HFFc6 (cell line): ENCODE data around the gene ASAP2. TPM values are rescaled to one million over a fixed set of nuclear protein-coding genes. Genes with fewer than 3 reads are reported as not detected.

Experiments used
- DNase-seq: peaks from one replicate; pipeline ENCODE4 v3.0.0-alpha.2; 2018
- H3K27ac Mint-ChIP-seq: 2 replicates; pipeline ENCODE4 v1.8.0; 2020; ENCODE audit warnings: mild to moderate bottlenecking, mixed read lengths
- H3K27me3 Mint-ChIP-seq: 2 replicates; pipeline ENCODE4 v1.8.0; 2021; ENCODE audit warnings: mild to moderate bottlenecking, moderate library complexity, mixed read lengths; ENCODE audit not compliant: insufficient read depth
- H3K36me3 Mint-ChIP-seq: 2 replicates; pipeline ENCODE4 v1.8.0; 2021; ENCODE audit warnings: low read depth, mixed read lengths
- H3K4me1 Mint-ChIP-seq: 2 replicates; pipeline ENCODE4 v1.8.0; 2020; ENCODE audit warnings: low read depth, mixed read lengths
- H3K4me3 Mint-ChIP-seq: 2 replicates; pipeline ENCODE4 v1.8.0; 2020; ENCODE audit warnings: mild to moderate bottlenecking, moderate library complexity, mixed read lengths
- H3K9me3 Mint-ChIP-seq: 2 replicates; pipeline ENCODE4 v1.8.0; 2020; ENCODE audit warnings: mild to moderate bottlenecking, mixed read lengths
- total RNA-seq, 6 experiments: library from RNA; stranded (reverse); fragmentation: NEBNext Ultra II Directional; extraction: Animal tissue kit (Norgen Biotek cat#: 25700); gene quantifications; 2 replicates in 1 of 6; 3 replicates in 5 of 6; pipeline ENCODE4 v1.2.3, GENCODE V29; 2021
- TF ChIP-seq, protein P1 (sequence below): fragments of 200-600 bp; sonication (generic); IDR thresholded peaks from 2 replicates; pipeline ENCODE4 v1.5.0; 2021; ENCODE audit warnings: antibody characterized with exemption, mild to moderate bottlenecking

Gene ASAP2
- total RNA-seq, 6 experiments from 2014 or later: 31.2 to 37.4 (median 34.3) TPM

DNA sequence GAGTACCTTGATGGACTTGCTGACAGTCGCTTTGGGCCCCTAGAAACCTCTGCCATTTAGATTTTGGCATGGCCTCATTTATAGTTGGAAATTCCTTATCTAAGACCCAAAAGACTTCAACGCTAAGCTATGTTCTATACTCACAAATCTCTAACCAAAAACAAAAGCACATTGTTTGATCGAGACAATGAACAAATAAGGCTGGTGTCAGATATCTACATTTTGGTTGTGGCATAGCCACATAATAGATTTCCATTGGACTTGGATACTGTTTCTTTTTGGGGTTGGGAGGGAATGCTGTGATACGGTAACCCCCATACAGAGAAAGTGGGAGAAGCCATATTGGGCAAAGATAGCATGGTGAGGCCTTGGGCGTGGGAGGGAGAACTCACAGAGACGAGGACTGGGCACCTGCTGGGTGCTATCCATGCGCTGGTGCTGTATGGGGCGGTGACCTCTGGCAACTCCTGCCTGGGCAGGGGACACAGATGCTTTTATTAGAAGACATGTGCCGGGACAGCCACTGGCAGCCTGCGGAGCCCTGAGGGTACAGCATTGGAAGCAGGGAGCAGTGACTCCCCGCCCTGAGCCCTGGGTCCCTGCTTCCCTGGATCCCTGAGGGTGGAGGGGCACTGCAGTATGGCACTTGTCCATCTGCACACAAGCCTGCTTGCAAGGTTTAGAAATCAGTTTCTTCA, 97.1 kb downstream of the ASAP2 start:
- Mint-ChIP-seq H3K27me3 (no peaks in the 10 kb centered on the region; the same call in 1 of the 2 replicates), H3K4me3 (no peak overlapping the region), H3K27ac (no peak overlapping the region), H3K4me1 (peaks cover 31% of the 10 kb centered on the region), H3K36me3 (peaks cover 14% of the 10 kb centered on the region), H3K9me3 (no peaks in the 10 kb centered on the region)
- DNase-seq: no peak
- TF ChIP-seq, protein P1, sequence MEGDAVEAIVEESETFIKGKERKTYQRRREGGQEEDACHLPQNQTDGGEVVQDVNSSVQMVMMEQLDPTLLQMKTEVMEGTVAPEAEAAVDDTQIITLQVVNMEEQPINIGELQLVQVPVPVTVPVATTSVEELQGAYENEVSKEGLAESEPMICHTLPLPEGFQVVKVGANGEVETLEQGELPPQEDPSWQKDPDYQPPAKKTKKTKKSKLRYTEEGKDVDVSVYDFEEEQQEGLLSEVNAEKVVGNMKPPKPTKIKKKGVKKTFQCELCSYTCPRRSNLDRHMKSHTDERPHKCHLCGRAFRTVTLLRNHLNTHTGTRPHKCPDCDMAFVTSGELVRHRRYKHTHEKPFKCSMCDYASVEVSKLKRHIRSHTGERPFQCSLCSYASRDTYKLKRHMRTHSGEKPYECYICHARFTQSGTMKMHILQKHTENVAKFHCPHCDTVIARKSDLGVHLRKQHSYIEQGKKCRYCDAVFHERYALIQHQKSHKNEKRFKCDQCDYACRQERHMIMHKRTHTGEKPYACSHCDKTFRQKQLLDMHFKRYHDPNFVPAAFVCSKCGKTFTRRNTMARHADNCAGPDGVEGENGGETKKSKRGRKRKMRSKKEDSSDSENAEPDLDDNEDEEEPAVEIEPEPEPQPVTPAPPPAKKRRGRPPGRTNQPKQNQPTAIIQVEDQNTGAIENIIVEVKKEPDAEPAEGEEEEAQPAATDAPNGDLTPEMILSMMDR: no peak

DNA sequence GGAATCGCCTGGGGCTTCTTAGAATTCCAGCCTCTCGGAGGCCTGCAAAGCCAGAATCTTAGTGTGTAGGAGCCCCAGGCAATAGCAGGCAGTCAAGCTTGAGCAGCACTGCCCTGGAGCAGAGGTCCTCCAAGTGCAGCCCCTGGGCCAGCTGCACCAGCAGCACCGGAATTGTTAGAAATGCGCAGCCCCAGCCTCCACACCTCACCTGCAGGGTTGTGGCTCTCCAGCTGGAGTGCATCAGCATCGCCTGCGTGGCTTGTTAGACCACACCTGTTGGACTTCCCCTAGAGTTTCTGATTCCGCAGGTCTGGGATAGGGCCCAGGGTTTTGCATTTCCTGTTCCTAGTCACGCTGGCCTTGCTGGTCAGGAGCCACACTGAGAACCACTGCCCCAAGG, 100.3 kb downstream of the ASAP2 start:
- H3K9me3 Mint-ChIP-seq: no peaks in the 10 kb centered on the region
- H3K27ac Mint-ChIP-seq: no peak overlapping the region
- peaks cover 48% of the 10 kb centered on the region for H3K4me1 Mint-ChIP-seq
- H3K4me3 Mint-ChIP-seq: no peak overlapping the region
- H3K27me3 Mint-ChIP-seq: no peaks in the 10 kb centered on the region
- no peaks in the 10 kb centered on the region; the same call in 1 of the 2 replicates for H3K36me3 Mint-ChIP-seq
- no peak for DNase-seq
- TF ChIP-seq, protein P1: no peak

GRCh38 chr2:9307535-9307934, 100.9 kb downstream of the ASAP2 start:
- Mint-ChIP-seq H3K9me3 (no peaks in the 10 kb centered on the region), H3K27ac (peak overlapping the region; percentile 29; the same call in 1 of the 2 replicates), H3K27me3 (peaks cover 1% of the 10 kb centered on the region; the same call in 1 of the 2 replicates), H3K4me1 (peaks cover 54% of the 10 kb centered on the region), H3K36me3 (no peaks in the 10 kb centered on the region; the same call in 1 of the 2 replicates), H3K4me3 (no peak overlapping the region)
- DNase-seq: no peak
- TF ChIP-seq, protein P1: no peak

DNA sequence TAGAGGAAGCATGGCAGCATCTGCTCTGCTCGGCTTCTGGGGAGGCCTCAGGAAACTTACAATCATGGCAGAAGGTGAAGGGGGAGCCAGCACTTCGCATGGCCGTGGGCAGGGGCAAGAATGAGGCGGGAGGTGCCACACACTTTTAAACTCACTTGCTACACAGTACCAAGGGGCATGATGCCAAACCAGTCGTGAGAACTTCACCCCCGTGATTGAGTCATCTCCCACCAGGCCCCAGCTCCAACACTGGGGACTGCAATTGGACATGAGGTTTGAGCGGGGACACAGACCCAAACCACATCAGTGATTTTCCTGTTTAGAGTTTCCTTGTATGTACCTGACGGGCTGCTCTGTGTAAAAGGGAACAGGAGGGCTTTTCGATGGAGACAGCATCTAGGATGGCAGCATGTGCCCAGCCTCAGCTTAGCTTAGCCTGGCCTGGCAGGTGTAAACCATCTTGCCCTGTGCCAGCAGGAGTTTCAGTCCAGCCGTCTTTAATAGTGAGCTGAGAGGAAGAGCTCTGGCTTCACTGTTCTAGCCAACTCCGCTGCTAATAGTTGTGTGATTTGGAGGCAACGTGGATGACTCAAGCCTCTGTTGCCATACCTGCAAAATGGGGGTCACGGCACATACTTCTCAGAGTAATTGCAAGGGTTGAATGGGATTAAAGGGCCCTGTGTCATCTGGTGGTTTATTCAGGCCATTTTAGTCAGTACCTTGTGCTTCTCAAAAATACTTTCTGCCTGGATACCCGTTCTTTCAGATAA, 101.8 kb downstream of the ASAP2 start:
- TF ChIP-seq, protein P1: no peak
- no peak overlapping the region for H3K27ac Mint-ChIP-seq
- DNase-seq: no peak
- no peaks in the 10 kb centered on the region; the same call in 1 of the 2 replicates for H3K36me3 Mint-ChIP-seq
- no peaks in the 10 kb centered on the region for H3K9me3 Mint-ChIP-seq
- H3K4me1 Mint-ChIP-seq: peaks cover 63% of the 10 kb centered on the region
- peaks cover 1% of the 10 kb centered on the region; the same call in 1 of the 2 replicates for H3K27me3 Mint-ChIP-seq
- H3K4me3 Mint-ChIP-seq: no peak overlapping the region

GRCh38 chr2:9309147-9309546, 102.5 kb downstream of the ASAP2 start:
- TF ChIP-seq, protein P1: no peak
- H3K36me3 Mint-ChIP-seq: no peaks in the 10 kb centered on the region; the same call in 1 of the 2 replicates
- no peak overlapping the region for H3K4me3 Mint-ChIP-seq
- H3K27ac Mint-ChIP-seq: peak overlapping the region; percentile 98
- no peak for DNase-seq
- peaks cover 1% of the 10 kb centered on the region; the same call in 1 of the 2 replicates for H3K27me3 Mint-ChIP-seq
- H3K4me1 Mint-ChIP-seq: peaks cover 68% of the 10 kb centered on the region
- no peaks in the 10 kb centered on the region for H3K9me3 Mint-ChIP-seq
